Immature natural killer cell (primary cell): Measurements from ENCODE around the gene BTBD6. TPM values are rescaled to one million over a fixed set of nuclear protein-coding genes. Genes with fewer than 3 reads are reported as not detected.
A peak's percentile ranks its signal among the peaks of the same experiment; 100 is the strongest.

Source experiments
- DNase-seq, 3 donors: peaks; one replicate each; pipeline ENCODE4 v3.0.0; 2022; ENCODE audit warnings: mixed read lengths in 1 of 3
- H3K27ac Mint-ChIP-seq, 6 donors: one replicate each; pipeline ENCODE4 v1.8.0; 2020; ENCODE audit warnings: mixed read lengths in 6 of 6, mild to moderate bottlenecking in 5 of 6, inconsistent platforms in 4 of 6, moderate library complexity in 3 of 6
- H3K27me3 Mint-ChIP-seq, 3 donors: one replicate each; pipeline ENCODE4 v1.8.0; 2020 to 2021; ENCODE audit warnings: low read depth in 3 of 3, mild to moderate bottlenecking in 3 of 3, mixed read lengths in 3 of 3, moderate library complexity in 3 of 3, inconsistent platforms in 1 of 3
- H3K36me3 Mint-ChIP-seq, 3 donors: one replicate each; pipeline ENCODE4 v1.8.0; 2020; ENCODE audit warnings: mixed read lengths in 3 of 3, inconsistent platforms in 2 of 3, mild to moderate bottlenecking in 2 of 3
- H3K4me1 Mint-ChIP-seq, 2 donors: one replicate each; pipeline ENCODE4 v1.8.0; 2020; ENCODE audit warnings: inconsistent platforms in 2 of 2, mild to moderate bottlenecking in 2 of 2, mixed read lengths in 2 of 2, moderate library complexity in 1 of 2
- H3K4me3 Mint-ChIP-seq, 5 donors: one replicate each; pipeline ENCODE4 v1.8.0; 2020; ENCODE audit warnings: mild to moderate bottlenecking in 5 of 5, mixed read lengths in 5 of 5, inconsistent platforms in 3 of 5, moderate library complexity in 3 of 5
- H3K9me3 Mint-ChIP-seq, 6 donors: one replicate each; pipeline ENCODE4 v1.8.0; 2020; ENCODE audit warnings: mild to moderate bottlenecking in 6 of 6, mixed read lengths in 6 of 6, inconsistent platforms in 4 of 6, moderate library complexity in 3 of 6
- polyA plus RNA-seq, 3 donors: library from polyadenylated mRNA; unstranded; fragments of 300-500 nt; fragmentation: Illumina TruSeq; gene quantifications; one replicate each; pipeline ENCODE4 v1.2.3, GENCODE V29; 2021

The BTBD6 gene
- polyA plus RNA-seq, 3 donors from 2014 or later, result 3.7 to 13.3 (median 13.1) TPM

- peaks cover 2 to 12% of the 10 kb centered on the region in 2 donors for H3K4me1 Mint-ChIP-seq
- H3K27me3 Mint-ChIP-seq, result peaks cover 0 to 5% (median 0%) of the 10 kb centered on the region in 3 donors
- no peak overlapping the region for H3K27ac Mint-ChIP-seq
- H3K4me3 Mint-ChIP-seq, result no peak overlapping the region
- H3K9me3 Mint-ChIP-seq, result no peaks in the 10 kb centered on the region
- H3K36me3 Mint-ChIP-seq, result peaks cover 0 to 10% (median 5%) of the 10 kb centered on the region in 3 donors
- DNase-seq, result no peak
Measured at GRCh38 chr14:105216490-105217247, 31.7 kb upstream of the BTBD6 start.

GRCh38 chr14:105217774-105218173 lies 30.6 kb upstream of the BTBD6 start:
- Mint-ChIP-seq H3K9me3 (no peaks in the 10 kb centered on the region), H3K27me3 (peaks cover 0 to 5% (median 1%) of the 10 kb centered on the region in 3 donors), H3K27ac (no peak overlapping the region), H3K36me3 (peaks cover 5 to 17% (median 6%) of the 10 kb centered on the region in 3 donors), H3K4me1 (peaks cover 2 to 12% of the 10 kb centered on the region in 2 donors), H3K4me3 (no peak overlapping the region)
- DNase-seq, result no peak

GRCh38 chr14:105218611-105219010 lies 29.7 kb upstream of the BTBD6 start:
- Mint-ChIP-seq H3K4me3 (no peak overlapping the region), H3K36me3 (peaks cover 10 to 25% (median 12%) of the 10 kb centered on the region in 3 donors), H3K27me3 (peaks cover 0 to 5% (median 1%) of the 10 kb centered on the region in 3 donors), H3K4me1 (peaks cover 2 to 12% of the 10 kb centered on the region in 2 donors), H3K27ac (no peak overlapping the region), H3K9me3 (no peaks in the 10 kb centered on the region)
- DNase-seq, result no peak

GRCh38 chr14:105219043-105219612 lies 29.2 kb upstream of the BTBD6 start:
- Mint-ChIP-seq H3K4me3 (no peak overlapping the region), H3K27ac (no peak overlapping the region), H3K27me3 (peaks cover 0 to 5% (median 1%) of the 10 kb centered on the region in 3 donors), H3K9me3 (no peaks in the 10 kb centered on the region), H3K4me1 (peaks cover 2 to 12% of the 10 kb centered on the region in 2 donors), H3K36me3 (peaks cover 10 to 29% (median 12%) of the 10 kb centered on the region in 3 donors)
- DNase-seq, result no peak

- Mint-ChIP-seq H3K36me3 (peaks cover 10 to 29% (median 12%) of the 10 kb centered on the region in 3 donors), H3K4me3 (no peak overlapping the region), H3K27ac (peak overlapping the region in 1 of 6 donors; percentile 67), H3K27me3 (peaks cover 0 to 5% (median 1%) of the 10 kb centered on the region in 3 donors), H3K4me1 (peaks cover 2 to 12% of the 10 kb centered on the region in 2 donors), H3K9me3 (no peaks in the 10 kb centered on the region)
- DNase-seq, result no peak
Measured at GRCh38 chr14:105219753-105220152, 28.6 kb upstream of the BTBD6 start.

- Mint-ChIP-seq H3K27me3 (peaks cover 0 to 5% (median 1%) of the 10 kb centered on the region in 3 donors), H3K4me3 (no peak overlapping the region), H3K36me3 (peaks cover 6 to 27% (median 16%) of the 10 kb centered on the region in 3 donors), H3K27ac (no peak overlapping the region), H3K9me3 (no peaks in the 10 kb centered on the region), H3K4me1 (peaks cover 0 to under 1% of the 10 kb centered on the region in 2 donors)
- DNase-seq, result no peak
Measured at GRCh38 chr14:105220699-105221597, 27.4 kb upstream of the BTBD6 start.

GRCh38 chr14:105221598-105222178 lies 26.6 kb upstream of the BTBD6 start:
- no peak overlapping the region for H3K4me3 Mint-ChIP-seq
- no peak overlapping the region for H3K27ac Mint-ChIP-seq
- peaks cover 0 to 5% (median 1%) of the 10 kb centered on the region in 3 donors for H3K27me3 Mint-ChIP-seq
- H3K36me3 Mint-ChIP-seq, result peaks cover 4 to 25% (median 16%) of the 10 kb centered on the region in 3 donors
- no peaks in the 10 kb centered on the region for H3K4me1 Mint-ChIP-seq
- DNase-seq, result no peak
- H3K9me3 Mint-ChIP-seq, result no peaks in the 10 kb centered on the region

GRCh38 chr14:105223260-105223659 lies 25.1 kb upstream of the BTBD6 start:
- no peak for DNase-seq
- H3K27me3 Mint-ChIP-seq, result peaks cover 0 to 5% (median 1%) of the 10 kb centered on the region in 3 donors
- no peaks in the 10 kb centered on the region for H3K4me1 Mint-ChIP-seq
- H3K4me3 Mint-ChIP-seq, result no peak overlapping the region
- H3K9me3 Mint-ChIP-seq, result no peaks in the 10 kb centered on the region
- no peak overlapping the region for H3K27ac Mint-ChIP-seq
- H3K36me3 Mint-ChIP-seq, result peaks cover 4 to 25% (median 16%) of the 10 kb centered on the region in 3 donors

GRCh38 chr14:105223770-105224544 lies 24.4 kb upstream of the BTBD6 start:
- no peak for DNase-seq
- no peaks in the 10 kb centered on the region for H3K4me1 Mint-ChIP-seq
- H3K27ac Mint-ChIP-seq, result no peak overlapping the region
- no peak overlapping the region for H3K4me3 Mint-ChIP-seq
- peaks cover 0 to 5% (median 1%) of the 10 kb centered on the region in 3 donors for H3K27me3 Mint-ChIP-seq
- peaks cover 4 to 25% (median 16%) of the 10 kb centered on the region in 3 donors for H3K36me3 Mint-ChIP-seq
- no peaks in the 10 kb centered on the region for H3K9me3 Mint-ChIP-seq

- H3K27me3 Mint-ChIP-seq, result peaks cover 0 to 5% (median 1%) of the 10 kb centered on the region in 3 donors
- peaks cover 4 to 25% (median 16%) of the 10 kb centered on the region in 3 donors for H3K36me3 Mint-ChIP-seq
- H3K4me1 Mint-ChIP-seq, result no peaks in the 10 kb centered on the region
- H3K4me3 Mint-ChIP-seq, result no peak overlapping the region
- no peak overlapping the region for H3K27ac Mint-ChIP-seq
- no peak for DNase-seq
- no peaks in the 10 kb centered on the region for H3K9me3 Mint-ChIP-seq
Measured at GRCh38 chr14:105224845-105225570, 23.3 kb upstream of the BTBD6 start.

- Mint-ChIP-seq H3K27ac (no peak overlapping the region), H3K27me3 (peaks cover 0 to 2% (median 1%) of the 10 kb centered on the region in 3 donors), H3K36me3 (peaks cover 4 to 25% (median 16%) of the 10 kb centered on the region in 3 donors), H3K4me1 (no peaks in the 10 kb centered on the region), H3K4me3 (no peak overlapping the region), H3K9me3 (no peaks in the 10 kb centered on the region)
- no peak for DNase-seq
Measured at GRCh38 chr14:105226198-105226597, 22.1 kb upstream of the BTBD6 start.

GRCh38 chr14:105227346-105227745 lies 21.0 kb upstream of the BTBD6 start:
- no peak overlapping the region for H3K27ac Mint-ChIP-seq
- H3K27me3 Mint-ChIP-seq, result no peaks in the 10 kb centered on the region
- no peak overlapping the region for H3K4me3 Mint-ChIP-seq
- no peak for DNase-seq
- no peaks in the 10 kb centered on the region for H3K4me1 Mint-ChIP-seq
- H3K36me3 Mint-ChIP-seq, result peaks cover 4 to 18% (median 10%) of the 10 kb centered on the region in 3 donors
- no peaks in the 10 kb centered on the region for H3K9me3 Mint-ChIP-seq
